Smooth muscle cell (in vitro differentiated cells): Measurements from ENCODE around the gene NAA30. TPM values are rescaled to one million over a fixed set of nuclear protein-coding genes. Genes with fewer than 3 reads are reported as not detected.
"Not testable (repeated sequence)": the region's sequence is repeated elsewhere in the genome, so short reads cannot be mapped to it uniquely, and the experiment has no call there.

Experiments used
- DNase-seq: peaks from one replicate; lab custom pipeline; 2025; ENCODE audit not compliant: unreplicated experiment; lab: John Stamatoyannopoulos, UW
- H2AFZ ChIP-seq: fragments of 200-600 bp; sonication (generic); 2 replicates; pipeline ENCODE4 v1.6.0; 2016; ENCODE audit warnings: antibody characterized with exemption, low read depth, mild to moderate bottlenecking
- H3F3A ChIP-seq: fragments of 200-600 bp; sonication (generic); 2 replicates; pipeline ENCODE4 v1.6.0; 2017; ENCODE audit warnings: antibody characterized with exemption, low read depth
- H3K27ac ChIP-seq: fragments of 200-600 bp; sonication (generic); 2 replicates; pipeline ENCODE4 v1.5.1; 2016; ENCODE audit warnings: low read depth, mild to moderate bottlenecking
- H3K27me3 ChIP-seq: fragments of 200-600 bp; sonication (generic); 2 replicates; pipeline ENCODE4 v1.6.1; 2016; ENCODE audit warnings: low read depth, mild to moderate bottlenecking
- H3K36me3 ChIP-seq: fragments of 200-600 bp; sonication (generic); 2 replicates; pipeline ENCODE4 v1.5.1; 2016; ENCODE audit warnings: low read depth
- H3K4me1 ChIP-seq: fragments of 200-600 bp; sonication (generic); 2 replicates; pipeline ENCODE4 v1.5.1; 2016; ENCODE audit warnings: low read depth
- H3K4me2 ChIP-seq: fragments of 200-600 bp; sonication (generic); 2 replicates; pipeline ENCODE4 v1.6.0; 2016; ENCODE audit warnings: mild to moderate bottlenecking
- H3K4me3 ChIP-seq: fragments of 200-600 bp; sonication (generic); 2 replicates; pipeline ENCODE4 v1.5.1; 2016; ENCODE audit warnings: mild to moderate bottlenecking
- H3K79me2 ChIP-seq: fragments of 200-600 bp; sonication (generic); 2 replicates; pipeline ENCODE4 v1.6.0; 2016; ENCODE audit warnings: low read depth, mild to moderate bottlenecking
- H3K9ac ChIP-seq: fragments of 200-600 bp; sonication (generic); 2 replicates; pipeline ENCODE4 v1.6.0; 2016; ENCODE audit warnings: low read depth
- H3K9me3 ChIP-seq: fragments of 200-600 bp; sonication (generic); replicated peaks from 2 replicates; pipeline ENCODE4 v1.5.1; 2016; ENCODE audit warnings: low read depth
- H4K20me1 ChIP-seq: fragments of 200-600 bp; sonication (generic); 2 replicates; pipeline ENCODE4 v1.6.0; 2016; ENCODE audit warnings: low read depth
- WGBS: methylation state at CpG from one replicate; pipeline ENCODE4 v1.1.7; 2016; ENCODE audit warnings: low lambda C conversion rate; 5-methylcytosine and 5-hydroxymethylcytosine counted together
- polyA plus RNA-seq: library from polyadenylated mRNA; unstranded; fragments of >200 nt; fragmentation: Nextera tagmentation; extraction: Ambion mirVana; gene quantifications from 2 replicates; pipeline ENCODE4 v1.2.1, GENCODE V29; 2016
- total RNA-seq: library from RNA; depleted of rRNA; stranded (reverse); fragments of >200 nt; gene quantifications from 2 replicates; pipeline ENCODE4 v1.2.3, GENCODE V29; 2014
- TF ChIP-seq, protein P1 (sequence below): fragments of 200-600 bp; sonication (generic); IDR thresholded peaks from 2 replicates; pipeline ENCODE4 v1.5.1; 2017; ENCODE audit warnings: borderline replicate concordance, mild to moderate bottlenecking, antibody characterized with exemption; ENCODE audit not compliant: insufficient read depth, poor library complexity, severe bottlenecking

The NAA30 gene
- total RNA-seq (24.0 and 27.2 TPM in 2 replicates), polyA plus RNA-seq (7.4 and 11.0 TPM in 2 replicates)

DNA sequence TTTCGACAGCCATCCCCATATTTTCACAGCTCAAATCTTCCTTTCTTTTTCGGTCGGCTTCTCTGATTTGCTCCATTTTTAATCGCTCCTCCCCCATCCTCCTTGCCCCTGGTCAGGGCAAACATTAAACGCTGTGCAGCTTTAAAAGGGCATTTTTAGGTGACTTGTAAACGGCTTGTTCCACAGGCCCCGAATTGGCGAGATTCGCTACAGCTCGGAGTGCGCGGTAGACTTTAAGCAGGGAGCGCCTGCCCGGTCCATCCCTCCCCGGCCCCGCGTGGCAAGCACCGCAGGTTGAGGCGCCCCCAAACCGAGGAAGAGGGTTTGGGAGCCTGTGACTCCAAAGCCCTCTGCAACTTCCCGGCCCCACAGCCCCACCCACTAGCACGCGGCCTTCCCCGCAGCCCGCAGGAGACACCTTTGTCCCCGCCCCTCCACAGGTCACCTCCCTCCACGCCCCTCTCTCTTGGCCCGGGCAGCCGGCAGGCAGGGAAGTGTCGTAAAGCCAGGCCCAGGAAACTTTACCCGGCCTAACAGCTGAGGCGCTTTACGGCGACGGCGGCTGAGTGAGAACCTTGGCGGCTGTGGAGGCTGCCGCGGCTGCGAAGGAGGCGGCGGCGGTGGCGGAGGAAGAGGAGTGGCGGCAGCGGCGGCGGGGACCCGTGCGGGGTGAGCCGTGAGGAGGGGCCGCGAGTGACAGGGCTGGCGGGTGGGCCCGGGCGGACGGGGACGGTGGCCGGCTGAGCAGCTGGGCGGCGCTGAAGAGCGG lies at the start of gene NAA30:
NAA30 (plus strand) TSS at position 550 of the 769 bp plus-strand sequence. CDS start 372 bp downstream, outside the sequence.
- H3K79me2 ChIP-seq: peaks cover 45% of the 10 kb centered on the region
- peak within 1 kb of the TSS; percentile 85 for H3K9ac ChIP-seq
- H3K27me3 ChIP-seq: no peaks in the 10 kb centered on the region
- H3K4me3 ChIP-seq: peak within 1 kb of the TSS; percentile 92
- peaks cover 41% of the 10 kb centered on the region for H4K20me1 ChIP-seq
- peaks cover 27% of the 10 kb centered on the region for H3K4me1 ChIP-seq
- H3K27ac ChIP-seq: peak within 1 kb of the TSS; percentile 45
- peak within 1 kb of the TSS; percentile 99 for H3K4me2 ChIP-seq
- H3K36me3 ChIP-seq: no peaks in the 10 kb centered on the region
- WGBS: 1% methylated on average over 29 of the region's 62 CpGs
- TF ChIP-seq, protein P1, sequence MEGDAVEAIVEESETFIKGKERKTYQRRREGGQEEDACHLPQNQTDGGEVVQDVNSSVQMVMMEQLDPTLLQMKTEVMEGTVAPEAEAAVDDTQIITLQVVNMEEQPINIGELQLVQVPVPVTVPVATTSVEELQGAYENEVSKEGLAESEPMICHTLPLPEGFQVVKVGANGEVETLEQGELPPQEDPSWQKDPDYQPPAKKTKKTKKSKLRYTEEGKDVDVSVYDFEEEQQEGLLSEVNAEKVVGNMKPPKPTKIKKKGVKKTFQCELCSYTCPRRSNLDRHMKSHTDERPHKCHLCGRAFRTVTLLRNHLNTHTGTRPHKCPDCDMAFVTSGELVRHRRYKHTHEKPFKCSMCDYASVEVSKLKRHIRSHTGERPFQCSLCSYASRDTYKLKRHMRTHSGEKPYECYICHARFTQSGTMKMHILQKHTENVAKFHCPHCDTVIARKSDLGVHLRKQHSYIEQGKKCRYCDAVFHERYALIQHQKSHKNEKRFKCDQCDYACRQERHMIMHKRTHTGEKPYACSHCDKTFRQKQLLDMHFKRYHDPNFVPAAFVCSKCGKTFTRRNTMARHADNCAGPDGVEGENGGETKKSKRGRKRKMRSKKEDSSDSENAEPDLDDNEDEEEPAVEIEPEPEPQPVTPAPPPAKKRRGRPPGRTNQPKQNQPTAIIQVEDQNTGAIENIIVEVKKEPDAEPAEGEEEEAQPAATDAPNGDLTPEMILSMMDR: no peak
- DNase-seq: peak; percentile 68
- no peaks in the 10 kb centered on the region for H3F3A ChIP-seq
- no peaks in the 10 kb centered on the region for H3K9me3 ChIP-seq
- peak within 1 kb of the TSS; percentile 97 for H2AFZ ChIP-seq

- H3K4me3 ChIP-seq: peak overlapping the region; percentile 16
- WGBS: 55% methylated on average over 31 of the region's 34 CpGs
- H3F3A ChIP-seq, H3K79me2 ChIP-seq, H3K27ac ChIP-seq, H2AFZ ChIP-seq, H3K36me3 ChIP-seq, H3K9ac ChIP-seq, H4K20me1 ChIP-seq, DNase-seq, H3K27me3 ChIP-seq, H3K9me3 ChIP-seq, H3K4me2 ChIP-seq, H3K4me1 ChIP-seq: not testable (repeated sequence)
Observed at GRCh38 chr14:57343545-57344297, 46.7 kb upstream of the NAA30 start.

DNA sequence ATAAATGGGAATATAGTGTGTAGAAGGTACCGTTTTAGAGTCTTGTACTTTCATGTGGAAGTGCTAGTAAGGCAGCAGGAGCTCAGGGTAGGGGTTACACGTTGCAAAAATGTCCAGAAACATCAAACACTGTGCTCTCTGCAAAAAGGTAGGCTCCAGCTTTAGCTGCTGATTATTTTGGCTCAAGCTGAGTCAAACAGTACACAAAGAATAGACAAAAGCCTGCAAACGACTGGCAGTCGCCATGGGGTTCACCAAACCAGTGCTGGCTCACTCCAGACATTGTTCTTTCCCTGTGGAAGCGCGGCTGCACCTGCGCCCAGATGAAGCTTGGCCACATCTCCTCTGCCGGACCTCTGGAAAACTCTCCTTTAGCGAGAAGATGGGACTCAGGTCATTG lies 45.3 kb upstream of the NAA30 start:
- Histone ChIP-seq H3K27me3 (no peaks in the 10 kb centered on the region), H4K20me1 (no peaks in the 10 kb centered on the region), H3K4me3 (no peak overlapping the region), H3K36me3 (no peaks in the 10 kb centered on the region), H3K27ac (no peak overlapping the region), H3K9me3 (no peaks in the 10 kb centered on the region), H3K9ac (no peak overlapping the region), H3K4me2 (no peak overlapping the region), H3F3A (no peaks in the 10 kb centered on the region), H2AFZ (no peak overlapping the region), H3K79me2 (no peaks in the 10 kb centered on the region), H3K4me1 (peaks cover 4% of the 10 kb centered on the region)
- 91% methylated on average over 9 of the region's 9 CpGs for WGBS
- TF ChIP-seq, protein P1: no peak
- DNase-seq: no peak

DNA sequence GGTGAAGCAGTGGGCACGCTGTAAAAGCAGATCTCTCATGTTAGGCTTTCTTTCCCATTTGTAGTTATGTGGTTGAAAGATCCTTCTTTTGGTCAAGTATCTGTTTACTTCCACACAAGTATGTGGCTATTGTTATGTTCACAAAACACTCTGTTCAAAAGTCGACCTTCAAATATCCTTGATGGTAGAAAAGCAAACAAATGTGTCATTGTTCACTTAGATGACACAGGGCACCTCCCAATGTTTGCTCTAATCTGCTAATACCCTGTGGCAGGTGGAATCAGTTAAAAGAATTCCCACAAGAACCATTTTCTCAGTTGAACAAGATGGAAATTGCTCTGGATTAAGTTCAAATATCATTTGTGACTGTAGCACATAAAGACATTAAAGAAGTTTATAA lies 43.6 kb upstream of the NAA30 start:
- Histone ChIP-seq H3K9me3 (no peaks in the 10 kb centered on the region), H3K4me1 (peaks cover 4% of the 10 kb centered on the region), H3K79me2 (no peaks in the 10 kb centered on the region), H2AFZ (no peak overlapping the region), H3K4me3 (no peak overlapping the region), H3F3A (no peaks in the 10 kb centered on the region), H3K4me2 (no peak overlapping the region), H3K9ac (no peak overlapping the region), H3K27me3 (no peaks in the 10 kb centered on the region), H4K20me1 (no peaks in the 10 kb centered on the region), H3K36me3 (no peaks in the 10 kb centered on the region), H3K27ac (no peak overlapping the region)
- TF ChIP-seq, protein P1: no peak
- WGBS: 72% methylated on average over 2 of the region's 2 CpGs
- DNase-seq: no peak
